Stimulated activated CD8-positive, alpha-beta memory T cell treated with anti-CD3 and anti-CD28 coated beads, Interleukin-2, amount 100 ng/mL, for 1 hour (primary cell): ENCODE data around the gene PLCH1.

Experiments used
- DNase-seq, 2 donors: peaks; one replicate each; pipeline ENCODE4 v3.0.0-alpha.2; 2020; ENCODE audit warnings: low read depth in 2 of 2

PLCH1 gene

DNA sequence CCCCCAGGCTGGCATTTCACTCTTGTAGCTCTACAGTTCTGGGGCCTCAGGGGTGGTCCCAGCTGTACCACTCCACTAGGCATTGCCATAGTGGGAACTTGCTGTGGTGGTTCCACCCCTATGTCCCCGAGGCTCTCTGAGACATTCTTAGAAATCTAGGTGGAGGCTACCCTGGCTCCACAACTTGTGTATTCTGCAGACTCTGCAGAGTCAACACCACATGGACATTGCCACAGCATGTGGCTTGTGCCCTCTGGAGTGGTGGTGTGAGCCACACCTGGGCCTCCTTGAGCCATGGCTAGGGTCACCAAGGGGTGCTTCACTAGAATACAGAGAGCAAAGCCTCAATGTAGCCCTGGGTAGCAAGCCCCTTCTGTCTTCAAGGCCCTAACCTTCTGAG lies 397.0 kb downstream of the PLCH1 start:
- no peak for DNase-seq

DNA sequence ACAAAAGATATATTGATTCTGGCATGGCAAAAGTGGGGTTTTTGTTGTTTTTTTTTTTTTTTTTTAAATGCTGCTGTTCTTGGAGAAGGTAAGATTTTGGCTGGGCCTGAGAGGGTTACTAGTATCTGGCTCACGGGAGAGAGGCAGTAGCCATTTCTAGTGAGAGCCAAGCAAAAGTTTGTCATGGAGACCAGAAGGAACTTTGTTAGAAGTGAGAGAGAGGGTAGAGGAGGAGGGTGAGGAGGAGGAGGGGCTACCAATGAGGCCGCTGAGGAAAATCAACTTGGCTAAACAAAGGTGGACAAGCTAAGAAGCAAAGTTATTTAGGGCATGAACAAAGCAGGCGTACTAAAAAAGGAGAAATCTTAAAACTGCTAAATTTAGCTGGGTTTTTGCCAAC lies 402.5 kb downstream of the PLCH1 start:
- no peak for DNase-seq

DNA sequence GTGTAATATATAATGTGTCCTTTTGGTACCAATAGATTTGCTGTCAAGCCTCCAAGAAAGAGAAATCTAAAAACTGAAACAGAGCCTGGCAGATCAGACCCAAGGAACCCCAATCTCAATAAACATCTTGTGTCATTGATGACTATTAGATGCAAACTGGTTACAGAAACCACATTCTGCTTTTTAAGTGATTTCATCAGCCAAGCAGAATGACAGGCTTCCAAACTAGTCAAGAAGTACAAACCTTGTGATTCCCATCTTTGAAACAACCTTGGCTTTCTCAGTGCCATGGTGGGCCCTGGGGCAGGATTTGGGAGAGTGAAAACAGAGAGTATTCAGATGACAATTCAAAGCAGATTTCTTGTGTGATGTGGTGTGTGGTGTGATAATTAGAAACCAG lies 405.8 kb downstream of the PLCH1 start:
- no peak for DNase-seq

DNA sequence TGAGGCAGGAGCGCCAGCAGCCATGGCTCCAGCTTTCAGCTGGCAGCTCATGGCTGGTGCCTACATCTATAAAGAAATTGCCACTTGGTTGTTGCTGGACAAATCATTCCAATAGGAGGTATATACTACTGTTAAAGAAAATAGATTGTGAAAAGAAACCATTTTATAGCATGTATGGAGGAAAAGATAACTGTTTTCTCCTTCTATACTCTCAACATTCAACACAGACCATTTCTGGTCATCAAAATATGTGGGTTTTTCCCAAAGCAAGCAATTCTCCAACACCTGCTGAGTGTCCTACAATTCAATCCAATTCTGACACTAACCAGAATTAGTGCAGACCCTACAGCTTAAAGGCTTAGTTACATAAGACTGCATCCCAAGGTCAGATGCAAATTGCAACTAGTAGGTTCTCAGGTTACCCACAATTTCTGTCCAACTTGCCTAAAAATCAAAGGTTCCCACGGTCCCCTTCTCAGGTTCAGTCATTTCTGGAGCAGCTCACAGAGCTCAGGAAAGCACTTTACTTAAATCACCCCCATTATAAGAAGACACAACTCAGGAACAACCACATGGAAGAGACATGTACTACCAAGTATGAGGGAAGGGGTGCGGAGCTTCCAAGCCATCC lies 409.0 kb downstream of the PLCH1 start:
- no peak for DNase-seq

DNA sequence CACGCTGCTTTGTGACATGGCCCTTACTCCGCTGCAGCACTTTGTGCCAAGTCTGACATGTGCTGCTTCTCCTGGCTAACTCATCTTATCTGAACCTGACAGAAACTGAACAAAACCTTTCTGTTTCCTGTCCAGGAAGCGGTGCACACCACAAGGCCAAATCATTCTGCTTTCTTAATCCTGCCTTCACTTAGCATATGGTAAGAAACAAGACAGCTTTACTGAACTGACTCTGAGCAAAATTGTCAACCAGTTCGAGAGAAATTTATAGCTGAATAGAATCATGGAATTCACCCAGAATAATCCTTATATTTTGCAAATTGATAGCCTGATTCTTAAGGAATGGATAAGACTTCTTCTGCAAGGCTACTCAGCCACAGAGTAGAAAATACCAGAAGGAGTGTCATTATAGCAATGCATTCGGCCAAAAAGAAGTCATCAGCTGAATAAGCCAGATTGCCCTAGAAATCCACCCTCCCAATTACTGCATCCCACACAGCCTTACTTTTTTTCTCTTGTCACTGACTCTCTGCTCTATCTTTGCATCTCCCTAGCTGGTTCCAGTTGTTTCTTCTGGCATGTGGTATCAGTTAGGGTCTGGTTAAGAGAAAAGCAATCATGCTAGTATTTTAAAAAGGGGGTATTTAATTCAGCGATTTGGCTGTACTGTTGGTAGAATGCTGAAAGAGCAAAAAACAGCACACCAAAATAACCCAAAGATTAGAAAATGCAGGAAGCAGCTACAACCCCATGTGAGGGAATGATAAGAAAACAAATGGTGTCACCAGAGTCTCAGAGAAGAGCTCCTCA lies 409.8 kb downstream of the PLCH1 start:
- DNase-seq, result no peak

DNA sequence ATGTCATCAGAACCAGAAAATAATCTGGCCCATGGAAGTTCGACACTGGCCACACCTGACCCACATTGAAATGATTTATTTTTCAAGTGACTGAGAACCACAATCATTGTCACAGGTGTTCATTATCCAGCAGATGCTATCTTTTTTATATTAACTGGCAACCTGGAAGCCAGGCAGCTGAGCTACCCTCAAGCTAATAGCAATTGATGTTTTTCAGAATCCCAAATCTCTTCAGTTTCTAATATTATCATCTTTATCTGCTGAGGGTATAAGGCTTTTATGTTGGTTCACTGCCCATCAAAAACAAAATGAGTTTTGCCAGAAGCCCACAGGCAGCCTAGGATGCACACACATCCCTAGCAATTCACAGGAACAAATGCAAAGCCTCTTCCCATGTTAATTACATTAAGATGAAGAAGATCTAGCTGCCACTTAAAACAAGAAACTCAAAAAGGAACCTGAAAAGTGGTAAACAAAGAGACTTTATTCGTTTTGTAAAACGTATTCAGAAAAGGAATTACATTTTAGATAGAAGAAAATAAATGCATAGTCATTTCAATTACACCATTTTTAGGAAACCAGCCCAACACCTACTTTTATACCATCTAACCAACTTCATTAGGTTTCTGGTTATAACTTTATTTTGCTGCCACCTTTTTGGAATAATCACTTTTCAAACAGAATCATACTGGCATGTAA lies 410.5 kb downstream of the PLCH1 start:
- DNase-seq, result no peak

DNA sequence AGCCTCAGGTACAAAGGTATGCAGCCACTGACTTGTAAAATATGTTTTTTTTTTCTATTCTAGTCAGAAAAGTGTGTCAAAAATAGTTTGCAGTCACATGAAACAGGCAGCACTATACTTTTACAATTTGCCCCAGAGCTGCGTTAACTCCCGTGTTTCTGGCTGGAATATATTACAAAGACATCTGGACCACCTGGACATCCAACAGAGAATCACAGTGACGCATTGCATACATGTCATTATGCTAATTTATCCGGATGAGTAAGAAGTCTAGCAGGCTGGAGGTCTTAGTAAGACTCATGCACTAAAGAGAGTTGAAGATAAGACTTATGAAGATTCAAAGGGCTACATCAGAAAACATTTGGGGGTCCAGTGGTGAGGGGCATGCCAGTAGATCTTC lies 412.2 kb downstream of the PLCH1 start:
- DNase-seq, result no peak

DNA sequence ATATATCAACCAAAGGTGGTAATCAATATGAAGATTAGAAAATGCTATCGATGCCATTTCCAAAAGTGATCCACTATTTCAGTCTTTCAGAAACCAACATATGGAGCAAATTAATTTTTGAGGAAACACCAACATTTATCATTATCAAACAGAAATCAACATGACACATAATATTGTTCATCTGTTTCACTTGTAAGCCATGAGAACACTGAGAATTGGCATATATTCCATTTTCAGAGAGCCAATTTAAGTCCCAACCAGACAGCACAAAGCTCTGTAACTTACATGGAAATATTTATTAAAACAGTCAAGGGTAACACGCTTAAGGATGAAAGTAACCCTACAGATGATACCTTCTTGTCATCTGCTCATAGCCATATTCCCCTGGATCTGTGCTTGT lies 413.8 kb downstream of the PLCH1 start:
- DNase-seq, result no peak

DNA sequence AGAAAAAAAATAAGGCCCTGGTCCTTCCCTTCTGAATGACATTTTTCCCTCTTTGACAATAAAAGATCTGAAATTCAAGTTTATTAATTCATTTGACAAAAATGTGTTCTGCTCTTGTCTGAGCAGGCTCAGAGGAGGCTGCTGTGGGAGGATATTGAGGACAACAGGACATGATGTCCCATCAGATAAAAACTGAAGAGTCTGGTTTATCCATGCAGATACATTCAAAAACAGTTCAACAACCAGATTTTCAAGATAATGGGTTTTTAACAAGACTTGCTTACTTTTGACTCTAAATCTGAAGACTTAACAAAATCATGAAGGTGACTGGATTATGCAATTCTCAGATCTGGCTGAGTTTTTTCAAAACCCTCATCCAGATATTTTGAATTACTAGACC lies 414.5 kb downstream of the PLCH1 start:
- no peak for DNase-seq

DNA sequence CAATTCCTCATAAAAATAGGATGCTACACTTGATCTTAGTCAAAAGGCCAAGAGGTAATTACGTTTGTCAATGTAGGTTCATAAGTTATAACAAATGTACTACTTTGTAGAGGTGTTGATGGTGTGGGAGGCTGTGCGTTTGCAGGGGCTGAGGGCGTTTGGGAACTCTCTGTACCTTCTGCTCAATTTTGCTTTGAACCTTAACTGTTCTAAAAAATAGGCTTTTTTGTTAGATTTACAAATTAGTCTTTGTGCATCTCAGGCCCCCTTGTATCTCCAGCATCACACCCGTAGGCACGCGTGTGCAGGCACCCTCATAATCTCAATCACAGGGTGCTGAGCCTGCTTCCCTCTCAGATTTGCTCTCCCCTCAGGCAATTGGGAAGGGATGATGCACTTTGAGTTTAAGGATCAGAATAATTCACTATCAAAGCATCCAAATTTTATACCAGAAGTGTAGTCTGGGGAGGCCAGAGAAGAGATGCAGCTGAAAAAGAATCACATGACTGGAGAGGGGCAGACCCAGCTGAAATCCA lies 415.3 kb downstream of the PLCH1 start:
- no peak for DNase-seq

DNA sequence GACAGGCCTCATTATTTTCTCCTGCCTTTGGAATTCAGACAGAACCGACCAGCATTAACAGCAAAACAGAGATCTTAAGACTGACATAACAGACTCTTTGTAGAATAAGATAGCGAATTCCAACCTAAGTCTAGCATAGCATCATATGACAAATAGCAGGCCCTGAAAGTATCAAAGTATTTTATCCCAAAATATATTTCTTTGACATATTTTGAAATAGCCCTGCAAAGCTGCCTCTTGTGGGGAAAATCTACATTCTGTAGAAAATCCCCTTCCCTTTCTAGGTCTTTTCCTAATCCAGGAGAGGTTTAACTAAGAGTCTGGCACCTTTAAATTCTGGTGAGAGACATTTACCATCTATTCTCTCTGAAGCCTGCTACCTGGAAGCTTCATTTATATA lies 417.0 kb downstream of the PLCH1 start:
- DNase-seq, result no peak

DNA sequence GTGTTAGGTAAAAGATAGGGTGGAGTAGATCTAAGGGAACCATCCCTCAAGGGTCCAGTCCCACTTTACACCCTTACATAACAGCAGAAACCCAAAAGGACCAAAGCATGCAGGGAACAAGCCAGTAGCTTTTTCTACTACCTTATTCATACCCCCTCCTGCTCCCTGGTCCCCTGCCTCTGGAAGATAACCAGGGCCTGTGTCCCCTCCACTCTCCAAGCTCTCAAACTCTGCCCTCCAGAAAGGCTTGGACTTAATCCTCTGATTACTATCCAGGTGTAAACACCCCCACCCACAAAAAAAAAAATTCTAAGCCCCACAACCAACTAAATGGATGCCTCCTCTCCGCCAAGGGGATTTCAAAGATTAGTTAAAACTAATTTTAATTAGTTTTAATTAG lies 417.4 kb downstream of the PLCH1 start:
- DNase-seq, result no peak

DNA sequence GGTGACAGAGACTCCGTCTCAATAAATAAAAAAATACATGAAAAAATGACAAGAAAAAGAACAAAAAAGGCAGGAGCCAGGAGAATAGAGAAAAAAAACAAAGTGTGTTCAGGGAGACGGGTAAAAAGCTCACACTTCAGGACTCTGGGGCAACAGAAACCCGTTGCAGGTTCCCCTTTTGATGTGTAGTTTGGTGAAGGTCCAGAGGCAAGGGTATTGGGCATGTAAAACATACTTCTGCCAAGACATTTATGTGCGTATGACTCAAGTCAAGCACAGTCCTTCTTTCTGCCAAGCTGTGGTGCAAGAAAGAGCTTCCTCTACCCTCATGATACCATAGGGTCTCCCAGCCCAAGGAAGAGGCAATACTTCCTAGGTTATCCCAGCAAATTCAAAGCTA lies 418.0 kb downstream of the PLCH1 start:
- no peak for DNase-seq

DNA sequence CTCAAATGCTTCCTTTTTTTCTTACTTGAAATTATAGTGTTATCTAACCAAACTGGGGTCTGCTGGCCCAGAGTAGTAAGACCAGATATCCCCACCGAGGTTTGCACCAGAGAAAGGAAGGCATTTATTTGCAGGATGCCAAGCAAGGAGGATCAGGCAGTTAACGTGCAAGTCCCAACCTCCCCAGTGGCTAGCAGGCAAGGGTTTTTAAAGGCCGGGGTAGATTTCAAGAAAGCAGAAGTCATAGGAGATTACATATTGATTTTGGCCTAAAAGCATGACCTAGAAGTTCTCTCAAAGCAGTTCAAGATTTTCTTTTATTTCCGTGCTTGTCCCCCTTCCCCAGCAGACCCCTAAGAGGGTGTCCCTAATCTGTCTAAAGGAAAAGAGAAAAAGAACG lies 418.6 kb downstream of the PLCH1 start:
- no peak for DNase-seq
